HepG2 (cell line): ENCODE measurements around the gene XKR7.

Experiments used
- NCOA1 ChIP-seq: sonication (generic); formaldehyde crosslinking; IDR thresholded peaks from 2 replicates; pipeline ENCODE4 v1.9.0; 2021; ENCODE audit warnings: missing genetic modification reagents
- NFRKB ChIP-seq: fragments of 450-650 bp; IDR thresholded peaks from 2 replicates; pipeline ENCODE4 v1.6.1; 2017
- RBAK ChIP-seq: sonication (generic); formaldehyde crosslinking; IDR thresholded peaks from 2 replicates; pipeline ENCODE4 v1.5.1; 2020; ENCODE audit warnings: mild to moderate bottlenecking, missing genetic modification reagents
- RFXANK ChIP-seq: IDR thresholded peaks from 2 replicates; pipeline ENCODE4 v1.6.1; 2016
- SETDB1 ChIP-seq: sonication (generic); formaldehyde crosslinking; IDR thresholded peaks from 2 replicates; pipeline ENCODE4 v1.5.1; 2020; ENCODE audit warnings: missing genetic modification reagents, mild to moderate bottlenecking, borderline replicate concordance
- YY1 ChIP-seq: IDR thresholded peaks from 2 replicates; pipeline ENCODE4 v1.6.1; 2011; ENCODE audit warnings: low read length, low read depth, moderate library complexity, mild to moderate bottlenecking; ENCODE audit not compliant: insufficient read depth, insufficient replicate concordance
- ZFP36 ChIP-seq: fragments of 150-350 bp; IDR thresholded peaks from 2 replicates; pipeline ENCODE4 v1.6.1; 2018; ENCODE audit warnings: borderline replicate concordance, low read length, low read depth; ENCODE audit not compliant: partially characterized antibody
- ZNF235 ChIP-seq: sonication (generic); formaldehyde crosslinking; IDR thresholded peaks from 2 replicates; pipeline ENCODE4 v1.8.1; 2023; ENCODE audit warnings: mild to moderate bottlenecking, missing genetic modification reagents, borderline replicate concordance
- ZNF282 ChIP-seq: fragments of 450-650 bp; IDR thresholded peaks from 2 replicates; pipeline ENCODE4 v1.6.1; 2018; ENCODE audit not compliant: partially characterized antibody
- ZZZ3 ChIP-seq: sonication (generic); formaldehyde crosslinking; IDR thresholded peaks from 2 replicates; pipeline ENCODE4 v1.4.0; 2020; ENCODE audit warnings: missing genetic modification reagents, mild to moderate bottlenecking, borderline replicate concordance

GRCh38 chr20:31992086-31992485 is 24.1 kb downstream of the XKR7 start:
- TF ChIP-seq ZFP36, result no peak
- no peak for TF ChIP-seq NFRKB
- TF ChIP-seq ZZZ3 (CRISPR knock-in tag), result no peak
- TF ChIP-seq ZNF235 (CRISPR knock-in tag), result no peak
- no peak for TF ChIP-seq YY1
- no peak for TF ChIP-seq RBAK (CRISPR knock-in tag)
- TF ChIP-seq ZNF282, result no peak
- TF ChIP-seq NCOA1 (CRISPR knock-in tag), result no peak
- no peak for TF ChIP-seq RFXANK
- no peak for TF ChIP-seq SETDB1 (CRISPR knock-in tag)
